Measurements from ENCODE around the gene ZNF521.

Gene ZNF521

DNA sequence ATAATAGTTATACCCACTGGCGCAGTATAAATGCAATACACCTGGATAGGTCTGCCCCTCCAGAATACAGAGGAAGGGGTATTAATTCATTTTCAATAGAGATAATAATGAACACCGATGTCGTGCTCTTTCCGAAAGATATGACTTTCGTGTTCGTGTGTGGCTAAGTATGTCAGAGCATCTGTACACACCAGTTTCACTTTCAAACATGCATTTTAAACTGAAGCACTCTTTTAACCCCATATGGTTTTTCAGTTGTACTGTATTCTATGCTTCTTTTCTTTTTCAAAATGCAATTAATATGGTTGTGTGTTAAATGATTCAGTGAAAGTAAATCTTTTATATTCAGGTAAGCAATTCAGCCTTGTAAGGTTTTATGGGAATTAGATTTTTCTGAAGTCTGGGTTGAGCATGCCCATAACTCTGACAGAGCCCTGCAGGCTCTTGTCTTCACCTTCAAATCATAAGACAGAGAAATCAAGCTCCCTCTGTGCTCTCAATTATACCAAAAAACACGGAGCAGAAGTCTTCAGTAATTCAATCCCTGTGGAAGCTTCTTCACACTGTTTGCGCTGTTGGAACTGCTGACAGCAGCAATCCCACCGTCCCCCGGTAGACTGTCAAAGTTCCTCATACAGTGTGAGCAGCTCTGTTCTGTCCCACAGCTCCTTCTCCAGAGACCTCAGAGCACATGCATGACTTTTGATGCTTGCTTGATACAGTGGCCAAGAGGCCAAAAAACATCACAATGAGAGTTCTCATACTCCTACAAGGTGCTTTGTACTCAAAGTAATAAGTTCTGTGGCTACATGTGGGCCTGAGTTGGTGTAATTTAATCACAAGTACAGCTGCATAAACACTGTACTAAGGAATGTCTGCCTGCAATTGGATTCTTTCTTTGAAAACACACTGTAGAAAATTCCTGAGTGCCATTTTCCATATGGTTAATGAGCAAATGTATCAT, 186.8 kb downstream of the ZNF521 start:
- no peak for DNase-seq

GRCh38 chr18:25164211-25164847, 187.6 kb downstream of the ZNF521 start:
- DNase-seq = no peak

DNA sequence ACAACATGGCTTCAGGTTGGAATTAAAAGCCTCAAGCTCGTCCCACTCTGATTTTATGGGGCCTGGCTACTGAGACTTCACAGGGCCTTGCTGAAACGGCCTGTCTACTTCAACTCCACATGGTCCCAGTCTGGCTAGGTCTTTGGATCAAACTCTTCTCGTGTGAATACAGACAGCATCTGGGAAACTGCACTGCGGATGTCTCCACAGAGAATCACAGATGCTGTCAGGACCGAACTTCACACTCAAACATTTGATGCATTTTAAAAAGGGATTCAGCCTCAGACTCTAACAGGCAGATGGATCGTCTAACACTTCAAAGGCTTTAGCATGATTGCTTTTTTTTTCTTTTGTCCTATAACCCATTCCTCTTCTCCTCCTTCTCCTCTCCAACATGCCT, 198.5 kb downstream of the ZNF521 start:
- no peak for DNase-seq

DNA sequence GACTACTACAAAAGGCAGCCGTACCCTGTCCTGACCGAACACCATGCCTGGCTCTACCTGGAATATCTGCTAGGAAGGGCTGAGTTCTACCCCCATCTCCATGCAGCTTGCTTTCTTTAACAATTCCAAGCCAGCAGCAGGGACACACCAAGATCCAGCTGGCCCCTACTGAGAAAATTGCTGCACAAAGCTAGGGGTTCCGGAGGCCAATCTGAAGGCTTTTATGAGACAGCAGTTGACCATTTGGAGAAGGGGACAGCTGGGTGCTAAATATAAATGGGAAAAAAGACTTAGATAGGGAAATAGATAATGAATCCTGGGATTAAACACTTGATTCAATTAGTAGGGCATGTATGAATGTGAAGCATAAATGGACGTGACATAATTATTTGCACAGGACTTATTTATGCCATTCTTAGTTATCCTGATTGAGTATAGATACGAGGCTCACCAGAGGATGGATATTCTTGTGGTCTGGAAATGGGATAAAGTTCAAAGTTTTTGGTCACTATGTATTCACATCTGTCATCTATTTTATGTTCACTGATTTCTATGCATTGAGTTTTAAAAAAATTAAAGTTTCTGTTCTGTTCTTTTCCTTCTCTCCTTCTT, 204.0 kb downstream of the ZNF521 start:
- DNase-seq = no peak

GRCh38 chr18:25146512-25146910, 205.5 kb downstream of the ZNF521 start:
- DNase-seq = no peak

GRCh38 chr18:25145731-25146511, 206.0 kb downstream of the ZNF521 start:
- no peak for DNase-seq

DNA sequence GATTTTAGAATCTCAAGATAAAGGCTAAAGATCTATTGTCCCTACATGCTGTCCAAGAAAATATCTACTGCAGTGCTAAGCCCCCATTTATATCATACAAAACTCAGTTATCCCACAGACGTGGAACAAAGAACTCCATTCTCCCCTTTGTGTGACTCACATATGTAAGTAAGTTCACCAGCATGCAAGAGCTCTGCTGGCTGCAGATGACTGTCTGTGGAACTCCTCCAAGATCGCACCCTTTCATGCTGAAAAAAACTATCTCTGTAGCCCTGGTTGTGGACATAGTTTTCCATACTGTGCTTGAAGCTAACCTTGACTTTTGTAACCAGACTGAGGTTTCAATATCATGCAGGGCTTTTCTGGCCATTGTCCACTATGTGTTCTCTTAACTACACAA, 207.1 kb downstream of the ZNF521 start:
- no peak for DNase-seq

GRCh38 chr18:25141886-25142285, 210.1 kb downstream of the ZNF521 start:
- DNase-seq = no peak

DNA sequence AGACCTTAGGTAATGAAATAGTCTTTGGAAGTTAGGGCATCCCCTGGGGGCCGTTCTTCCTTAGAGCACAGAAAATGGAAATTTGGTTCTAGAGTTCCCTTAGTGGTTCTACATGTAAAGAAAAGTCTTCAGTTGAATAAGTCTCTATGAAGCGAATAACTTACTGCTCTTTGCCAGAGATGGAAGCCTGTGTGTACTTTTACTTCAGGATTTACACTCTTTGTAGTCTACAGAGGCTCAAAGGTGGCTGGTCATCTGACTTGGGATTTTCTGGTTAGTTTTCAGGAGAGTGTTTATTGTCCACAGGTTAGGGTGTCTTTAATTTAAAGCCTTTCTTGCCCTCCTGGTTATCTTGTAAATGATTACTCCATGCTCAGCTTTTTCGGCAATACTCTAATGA, 210.6 kb downstream of the ZNF521 start:
- no peak for DNase-seq

- no peak for DNase-seq
These were observed 211.0 kb downstream of the ZNF521 start for GRCh38 chr18:25140962-25141308.

DNA sequence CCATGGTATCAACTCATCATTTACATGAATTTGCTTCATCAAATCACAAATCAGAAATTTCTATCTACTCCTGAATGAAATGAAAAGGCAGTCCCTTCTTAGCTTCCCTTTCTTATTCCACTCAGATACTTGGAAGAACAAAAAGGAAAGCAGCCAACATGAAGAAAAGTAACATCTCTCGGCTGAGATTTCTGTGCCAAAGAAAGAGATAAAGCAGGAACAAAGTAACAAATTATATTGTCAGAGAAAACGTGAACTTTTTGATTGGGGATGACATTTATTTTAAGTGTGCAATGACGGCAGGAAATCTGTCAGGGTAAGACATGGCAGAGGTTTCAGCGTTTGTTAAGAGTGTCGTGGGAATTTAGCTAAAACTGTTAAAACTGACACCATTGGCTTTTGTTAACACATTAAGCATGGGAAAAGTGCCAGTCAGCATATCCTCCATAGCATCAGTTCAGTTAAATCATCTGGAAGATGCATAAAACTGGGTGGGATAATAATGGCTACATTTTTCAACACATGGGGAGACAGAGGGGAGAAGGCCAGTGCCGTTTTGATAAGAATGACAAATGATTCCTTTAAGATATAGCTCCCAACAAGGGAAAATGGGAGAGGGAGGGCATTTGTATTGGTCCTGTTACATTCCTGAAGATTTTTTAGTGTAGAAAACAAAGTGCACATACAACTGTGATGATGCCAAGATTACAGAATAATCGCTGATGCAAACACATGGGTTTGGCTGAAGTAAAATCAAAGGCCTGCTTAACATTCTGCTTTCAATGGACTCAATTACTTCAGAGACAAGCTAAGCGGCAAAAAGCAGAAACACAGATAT, 211.6 kb downstream of the ZNF521 start:
- no peak for DNase-seq

GRCh38 chr18:25137197-25137472, 214.8 kb downstream of the ZNF521 start:
- DNase-seq = no peak

GRCh38 chr18:25136416-25137196, 215.4 kb downstream of the ZNF521 start:
- no peak for DNase-seq

- DNase-seq = no peak
These were observed 217.1 kb downstream of the ZNF521 start for GRCh38 chr18:25134861-25135260.

- DNase-seq = no peak
These were observed 218.1 kb downstream of the ZNF521 start for GRCh38 chr18:25133879-25134278.

- DNase-seq = no peak
These were observed 219.0 kb downstream of the ZNF521 start for GRCh38 chr18:25132786-25133496.

GRCh38 chr18:25126751-25127150, 225.2 kb downstream of the ZNF521 start:
- no peak for DNase-seq

- no peak for DNase-seq
These were observed 226.3 kb downstream of the ZNF521 start for GRCh38 chr18:25125680-25126079.

- DNase-seq = no peak
These were observed 228.3 kb downstream of the ZNF521 start for GRCh38 chr18:25123438-25124232.

- DNase-seq = no peak
These were observed 230.5 kb downstream of the ZNF521 start for GRCh38 chr18:25121442-25121841.

All from NCI-H1105 treated with DMSO at 0.1 percent for 48 hours (cell line).